Activated CD4-positive, alpha-beta T cell treated with anti-CD3 and anti-CD28 coated beads for 48 hours (primary cell): ENCODE results near the gene SLC31A2.

Experiments used
- DNase-seq: peaks from one replicate; pipeline ENCODE4 v3.0.0-alpha.2; 2020

Gene SLC31A2

DNA sequence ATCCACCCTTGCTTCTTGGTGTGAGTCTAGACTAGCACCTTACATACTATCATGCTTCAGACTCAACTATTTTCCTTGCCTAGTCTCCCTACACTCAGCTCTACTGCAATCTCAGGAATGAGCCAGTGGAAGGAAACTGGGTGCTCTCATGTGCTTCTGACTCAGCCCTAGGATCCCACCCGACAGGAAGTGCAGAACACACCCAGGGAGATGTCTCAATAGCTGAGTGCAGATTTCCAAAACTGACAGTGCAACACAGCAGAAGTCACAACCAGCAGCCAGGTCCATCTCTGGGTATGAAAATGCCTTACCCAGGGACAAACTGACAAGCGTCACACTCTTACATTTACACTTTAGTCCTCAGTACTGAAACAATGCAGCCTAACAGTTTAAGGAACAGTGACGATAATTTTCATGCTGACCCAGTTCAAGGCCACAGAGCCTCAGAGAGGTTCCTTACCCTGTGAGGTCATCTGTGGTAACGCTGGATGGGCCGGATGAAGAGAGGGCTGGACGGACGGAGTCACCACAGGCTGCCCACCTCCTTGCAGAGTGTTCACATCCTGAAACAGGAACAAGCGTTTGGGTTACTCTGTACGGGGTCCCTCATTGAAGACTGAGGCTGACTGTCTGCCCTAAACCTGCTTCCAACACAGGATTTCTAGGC is 37.3 kb downstream of the SLC31A2 start:
- DNase-seq: no peak

DNA sequence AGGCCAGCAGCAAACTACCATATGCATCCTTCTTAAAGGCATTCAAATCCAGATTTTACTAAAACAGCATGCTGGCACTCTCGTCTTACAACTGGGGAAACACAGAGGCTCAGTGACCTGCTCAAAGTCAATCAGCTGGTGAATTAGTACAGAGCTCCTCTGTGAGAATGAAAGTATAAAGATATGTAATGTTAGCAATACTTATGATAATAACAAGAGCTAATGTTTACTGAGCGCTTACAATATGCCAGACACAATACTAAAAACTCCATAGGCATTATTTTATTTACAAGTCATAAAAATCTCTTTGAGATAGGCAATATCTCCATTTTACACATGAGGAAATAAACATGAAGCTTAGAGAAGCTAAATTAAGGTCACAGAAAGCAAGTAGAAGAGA is 41.6 kb downstream of the SLC31A2 start:
- DNase-seq: no peak

GRCh38 chr9:113199683-113200329 is 49.0 kb downstream of the SLC31A2 start:
- no peak for DNase-seq

GRCh38 chr9:113205432-113205831 is 54.6 kb downstream of the SLC31A2 start:
- no peak for DNase-seq

- DNase-seq: no peak
These were observed 55.1 kb downstream of the SLC31A2 start for GRCh38 chr9:113205861-113206260.

DNA sequence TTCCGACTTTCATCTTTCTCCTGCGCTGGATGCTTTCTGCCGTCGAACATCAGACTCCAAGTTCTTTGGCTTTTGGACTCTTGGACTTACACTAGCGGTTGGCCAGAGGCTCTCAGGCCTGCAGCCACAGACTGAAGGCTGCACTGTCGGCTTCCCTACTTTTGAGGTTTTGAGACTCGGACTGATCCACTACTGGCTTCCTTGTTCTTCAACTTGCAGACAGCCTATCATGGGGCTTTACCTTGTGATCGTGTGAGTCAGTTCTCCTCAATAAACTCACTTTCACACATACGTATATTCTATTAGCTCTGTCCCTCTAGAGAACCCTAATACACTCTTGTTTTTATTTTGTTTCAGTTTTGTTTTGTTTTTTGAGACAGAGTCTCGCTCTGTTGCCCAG is 60.0 kb downstream of the SLC31A2 start:
- DNase-seq: no peak
